ENCODE measurements around the gene MRAP2. TPM values are rescaled to one million over a fixed set of nuclear protein-coding genes. Genes with fewer than 3 reads are reported as not detected.

Gene MRAP2
- total and polyA plus RNA-seq, 2 experiments from 2014 or later, result 8.7 to 20.6 TPM

- Histone ChIP-seq H3K27me3 (no peaks in the 10 kb centered on the region), H3K4me1 (ENCODE audit: low read depth) (peaks cover 31% of the 10 kb centered on the region), H3K9me3 (ENCODE audit: low read depth) (no peaks in the 10 kb centered on the region), H3K27ac (no peak overlapping the region), H3K4me3 (no peak overlapping the region), H3K36me3 (no peaks in the 10 kb centered on the region)
- DNase-seq (ENCODE audit: low read depth in 1 of 2, low spot score in 1 of 2), result no peak
- no peak for TF ChIP-seq CTCF (IDR thresholded peaks at IDR 0.05; ENCODE audit: low read depth, low read length)
Measured at GRCh38 chr6:84086056-84086455, 52.5 kb downstream of the MRAP2 start.

- DNase-seq (ENCODE audit: low read depth in 1 of 2, low spot score in 1 of 2), result no peak
- no peaks in the 10 kb centered on the region for H3K36me3 ChIP-seq
- no peak overlapping the region for H3K27ac ChIP-seq
- H3K4me3 ChIP-seq, result no peak overlapping the region
- H3K4me1 ChIP-seq (ENCODE audit: low read depth), result peaks cover 31% of the 10 kb centered on the region
- H3K9me3 ChIP-seq (ENCODE audit: low read depth), result no peaks in the 10 kb centered on the region
- TF ChIP-seq CTCF (IDR thresholded peaks at IDR 0.05; ENCODE audit: low read depth, low read length), result no peak
- H3K27me3 ChIP-seq, result no peaks in the 10 kb centered on the region
Measured at GRCh38 chr6:84086545-84087429, 53.2 kb downstream of the MRAP2 start.

GRCh38 chr6:84089081-84089480, 55.5 kb downstream of the MRAP2 start:
- Histone ChIP-seq H3K9me3 (ENCODE audit: low read depth) (no peaks in the 10 kb centered on the region), H3K4me1 (ENCODE audit: low read depth) (peaks cover 8% of the 10 kb centered on the region), H3K36me3 (no peaks in the 10 kb centered on the region), H3K27me3 (no peaks in the 10 kb centered on the region), H3K27ac (no peak overlapping the region), H3K4me3 (no peak overlapping the region)
- no peak for DNase-seq (ENCODE audit: low read depth in 1 of 2, low spot score in 1 of 2)
- no peak for TF ChIP-seq CTCF (IDR thresholded peaks at IDR 0.05; ENCODE audit: low read depth, low read length)

GRCh38 chr6:84089552-84089951, 56.0 kb downstream of the MRAP2 start:
- H3K9me3 ChIP-seq (ENCODE audit: low read depth), result no peaks in the 10 kb centered on the region
- H3K36me3 ChIP-seq, result no peaks in the 10 kb centered on the region
- TF ChIP-seq CTCF (IDR thresholded peaks at IDR 0.05; ENCODE audit: low read depth, low read length), result no peak
- no peak overlapping the region for H3K4me3 ChIP-seq
- no peaks in the 10 kb centered on the region for H3K27me3 ChIP-seq
- no peak overlapping the region for H3K27ac ChIP-seq
- peaks cover 4% of the 10 kb centered on the region for H3K4me1 ChIP-seq (ENCODE audit: low read depth)
- no peak for DNase-seq (ENCODE audit: low read depth in 1 of 2, low spot score in 1 of 2)

- Histone ChIP-seq H3K27ac (no peak overlapping the region), H3K27me3 (no peaks in the 10 kb centered on the region), H3K9me3 (ENCODE audit: low read depth) (no peaks in the 10 kb centered on the region), H3K4me1 (ENCODE audit: low read depth) (peaks cover 5% of the 10 kb centered on the region), H3K36me3 (no peaks in the 10 kb centered on the region), H3K4me3 (no peak overlapping the region)
- DNase-seq (ENCODE audit: low read depth in 1 of 2, low spot score in 1 of 2), result no peak
- no peak for TF ChIP-seq CTCF (IDR thresholded peaks at IDR 0.05; ENCODE audit: low read depth, low read length)
Measured at GRCh38 chr6:84093441-84094435, 60.2 kb downstream of the MRAP2 start.

All from cardiac muscle cell (in vitro differentiated cells and primary cell).